HG03139 (cell line): Measurements from ENCODE around the gene PAGE5.

ENCODE experiments used
- ATAC-seq: cut with Tn5 transposase; IDR thresholded peaks from one replicate; pipeline ENCODE4 v1.9.1; 2021; ENCODE audit not compliant: unreplicated experiment

The PAGE5 gene

GRCh38 chrX:55220119-55220794 is at the start of gene PAGE5:
PAGE5 (plus strand) TSS chrX:55220346; CDS start chrX:55221383, 1,037 bp downstream.
- no peak for ATAC-seq

GRCh38 chrX:55187281-55187680 is 32.9 kb upstream of the PAGE5 start:
- ATAC-seq, result no peak

- ATAC-seq, result no peak
These were observed 23.5 kb upstream of the PAGE5 start for GRCh38 chrX:55196688-55197087.

- ATAC-seq, result no peak
These were observed 18.1 kb upstream of the PAGE5 start for GRCh38 chrX:55201930-55202579.

GRCh38 chrX:55206162-55206941 is 13.8 kb upstream of the PAGE5 start:
- ATAC-seq, result no peak

- ATAC-seq, result no peak
These were observed 9.0 kb upstream of the PAGE5 start for GRCh38 chrX:55210931-55211677.

- ATAC-seq, result no peak
These were observed 6.8 kb upstream of the PAGE5 start for GRCh38 chrX:55213381-55213780.

GRCh38 chrX:55240788-55241340 is 20.7 kb downstream of the PAGE5 start:
- ATAC-seq, result no peak

- ATAC-seq, result no peak
These were observed 33.4 kb downstream of the PAGE5 start for GRCh38 chrX:55253528-55253927.

- no peak for ATAC-seq
These were observed 40.7 kb downstream of the PAGE5 start for GRCh38 chrX:55260806-55261205.

- no peak for ATAC-seq
These were observed 44.7 kb downstream of the PAGE5 start, which contains the start of gene PAGE3 for GRCh38 chrX:55264816-55265215. PAGE3 (minus strand) TSS chrX:55264916; CDS start chrX:55263903, 1,013 bp downstream.
